PFSK-1 (cell line): ENCODE measurements around the gene SPTBN1.

Experiments used
- FOXP2 ChIP-seq: optimal IDR thresholded peaks from 2 replicates; pipeline ENCODE3; 2011; ENCODE audit warnings: borderline replicate concordance, control low read depth, inconsistent platforms; ENCODE audit not compliant: insufficient read depth; ENCODE audit errors: extremely low read length, extremely low read depth
- REST ChIP-seq, 2 experiments: IDR thresholded peaks; 2 replicates each; pipeline versions ENCODE4 v1.6.1 to v1.8.0; 2011 to 2012; ENCODE audit warnings: low read depth in 2 of 2, low read length in 2 of 2, control low read depth in 1 of 2, inconsistent platforms in 1 of 2, mild to moderate bottlenecking in 1 of 2, moderate library complexity in 1 of 2; ENCODE audit not compliant: insufficient read depth in 1 of 2
- TAF1 ChIP-seq: IDR thresholded peaks from 2 replicates; pipeline ENCODE4 v1.6.1; 2012; ENCODE audit warnings: low read length, control low read depth, borderline replicate concordance; ENCODE audit not compliant: insufficient read depth

DNA sequence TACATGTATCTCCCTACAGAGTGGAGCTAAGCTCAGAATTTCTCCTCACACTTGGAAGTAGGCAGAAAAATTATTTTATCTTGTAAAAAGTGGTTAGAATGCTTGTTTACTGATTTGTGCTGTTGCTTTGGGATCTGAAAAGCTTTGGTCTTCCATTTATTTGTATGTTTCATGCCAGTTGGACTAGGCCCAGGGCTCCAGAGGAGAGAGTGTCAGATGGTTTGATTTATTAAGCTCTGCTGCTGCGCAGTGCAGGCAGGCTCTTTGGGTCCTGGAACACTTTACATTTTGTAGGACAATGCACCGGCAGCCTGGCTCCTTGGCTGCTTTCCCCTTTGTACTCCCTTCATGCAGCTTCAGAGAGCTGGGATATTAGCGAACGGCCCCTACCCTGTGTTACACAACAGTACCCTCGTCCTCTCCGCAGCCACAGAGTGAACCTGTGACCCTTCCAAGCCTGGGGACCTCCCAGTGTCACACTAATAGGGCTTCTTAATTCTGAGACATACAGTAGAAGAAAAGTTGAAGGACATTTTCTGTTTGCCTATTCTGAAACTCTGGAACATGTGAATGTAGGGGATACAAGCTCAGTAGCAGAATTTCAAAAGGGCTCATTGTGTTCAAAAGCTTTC, 210.6 kb downstream of the SPTBN1 start:
- no peak for TF ChIP-seq TAF1
- no peak for TF ChIP-seq FOXP2
- TF ChIP-seq REST (IDR thresholded peaks at IDR 0.05; ENCODE audit: insufficient read depth in 1 of 2, low read depth in 2 of 2, low read length in 2 of 2), result no peak
